HG03342 (cell line): ENCODE data around the gene HEATR5A.
"Not testable (repeated sequence)": the region's sequence is repeated elsewhere in the genome, so short reads cannot be mapped to it uniquely, and the experiment has no call there.

Experiments used
- ATAC-seq: cut with Tn5 transposase; IDR thresholded peaks from one replicate; pipeline ENCODE4 v1.9.1; 2021; ENCODE audit warnings: mild to moderate bottlenecking, moderate library complexity; ENCODE audit not compliant: unreplicated experiment

HEATR5A gene

DNA sequence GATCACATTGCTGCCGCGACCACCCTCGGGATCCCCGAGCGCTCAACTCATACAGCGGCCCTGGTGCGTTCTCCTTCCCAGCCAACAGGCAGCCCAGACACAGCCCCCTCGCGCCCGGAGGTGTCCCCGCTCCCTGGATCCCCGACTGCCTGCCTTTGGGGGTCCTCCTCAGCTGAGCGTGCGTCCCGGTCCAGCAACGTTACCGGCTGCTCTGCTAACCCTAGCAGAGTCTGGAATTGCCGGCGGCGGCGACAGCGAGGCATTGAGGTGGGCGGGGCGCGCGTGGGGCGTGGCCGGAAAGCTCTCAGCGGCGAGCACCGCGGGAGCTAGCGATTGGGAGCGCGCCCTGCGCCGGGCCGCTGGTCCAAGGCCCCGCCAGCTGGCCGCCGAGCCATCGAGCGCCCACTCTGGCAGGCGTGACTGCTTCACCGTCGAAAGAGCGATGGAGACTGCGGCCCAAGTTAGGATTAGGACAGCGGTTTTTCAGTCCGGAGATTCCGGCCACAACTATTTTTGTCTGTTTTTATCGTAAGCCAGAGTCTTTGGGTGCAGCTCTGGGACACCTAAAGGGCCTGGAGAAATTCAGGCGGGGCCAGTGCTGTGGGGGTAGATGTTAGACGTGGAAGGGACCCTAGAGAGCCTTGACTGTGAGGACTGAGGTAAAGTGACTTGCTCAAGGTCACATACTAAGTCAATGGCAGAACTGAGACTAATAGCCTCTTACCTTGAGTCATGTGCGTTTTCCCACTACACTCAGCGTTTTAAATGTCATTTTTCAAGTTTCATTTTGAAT is at the start of gene HEATR5A:
Gene HEATR5A (minus strand): TSS at position 232 of the 793 bp plus-strand sequence. CDS start 17,575 bp downstream, outside the sequence.
- peak; percentile 95 for ATAC-seq

DNA sequence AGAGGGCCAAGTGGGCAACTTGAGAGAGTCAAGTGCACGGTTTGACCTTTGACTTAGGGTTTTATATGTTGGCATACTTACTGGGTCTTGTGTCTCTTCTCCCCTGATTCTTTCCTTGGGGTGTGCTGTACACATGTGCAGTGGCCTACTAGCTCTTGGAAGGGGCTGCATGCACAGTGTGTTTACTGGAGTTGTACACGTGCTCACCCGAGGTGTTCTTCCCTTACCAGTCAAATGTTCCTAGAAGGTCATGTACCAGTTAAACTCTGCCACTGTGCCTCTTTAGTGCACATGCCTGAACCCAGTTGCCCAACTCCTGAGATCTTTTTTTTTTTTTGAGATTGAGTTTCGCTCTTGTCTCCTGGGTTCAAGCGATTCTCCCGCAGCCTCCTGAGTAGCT is 46.2 kb upstream of the HEATR5A start:
- no peak for ATAC-seq

DNA sequence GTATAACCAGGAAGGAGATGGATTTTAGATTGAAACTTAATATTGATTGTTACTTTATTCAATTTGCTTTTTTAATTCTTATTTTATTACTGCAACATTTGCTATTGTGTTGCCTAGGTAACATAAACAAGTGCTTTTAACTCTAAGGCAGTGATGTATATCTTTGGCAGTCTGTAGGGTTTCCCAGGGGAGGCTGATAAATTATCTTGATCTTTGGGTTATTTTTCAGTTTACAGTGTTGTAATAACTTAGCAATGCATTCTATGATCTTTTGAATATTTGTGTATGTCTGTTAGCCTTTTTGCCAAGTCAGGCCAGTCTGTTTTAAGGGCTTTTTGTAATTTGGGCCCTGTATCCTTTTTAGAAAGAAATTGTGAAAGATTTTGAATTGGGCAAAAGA is 44.8 kb upstream of the HEATR5A start:
- ATAC-seq = no peak

DNA sequence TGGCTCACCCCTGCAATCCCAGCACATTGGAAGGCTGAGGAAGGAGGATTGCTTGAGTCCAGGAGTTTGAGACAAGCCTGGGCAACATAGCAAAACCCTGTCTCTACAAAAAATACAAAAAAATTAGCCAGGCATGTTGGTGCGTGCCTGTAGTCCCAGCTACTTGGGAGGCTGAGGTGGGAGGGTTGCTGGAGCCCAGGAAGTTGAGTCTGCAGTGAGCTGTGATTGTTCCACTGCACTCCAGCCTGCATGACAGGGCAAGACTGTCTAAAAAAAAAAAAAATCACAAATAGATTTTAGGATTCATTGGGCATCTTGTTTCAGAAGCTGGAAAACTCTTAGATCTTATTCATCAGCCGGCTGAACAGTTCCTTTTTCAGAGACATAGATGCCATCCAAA is 42.1 kb upstream of the HEATR5A start:
- ATAC-seq = not testable (repeated sequence)

DNA sequence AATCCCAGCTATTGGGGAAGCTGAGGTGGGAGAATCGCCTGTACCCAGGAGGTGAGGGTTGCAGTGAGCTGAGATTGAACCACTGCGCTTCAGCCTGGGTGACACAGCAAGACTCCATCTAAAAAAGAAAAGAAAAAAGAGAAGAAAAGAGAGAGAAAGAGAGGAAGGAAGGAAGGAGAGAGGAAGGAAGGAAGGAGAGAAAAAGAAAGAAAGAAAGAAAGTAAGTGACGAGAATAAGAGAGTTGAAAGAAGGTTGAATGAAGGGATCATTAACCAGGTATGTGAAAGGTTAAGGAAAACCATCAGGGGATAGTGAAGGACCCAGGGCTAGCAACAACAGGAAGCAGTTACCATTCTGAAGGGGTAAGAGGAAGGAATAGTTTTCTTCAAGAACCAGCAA is 41.2 kb upstream of the HEATR5A start:
- ATAC-seq = no peak

DNA sequence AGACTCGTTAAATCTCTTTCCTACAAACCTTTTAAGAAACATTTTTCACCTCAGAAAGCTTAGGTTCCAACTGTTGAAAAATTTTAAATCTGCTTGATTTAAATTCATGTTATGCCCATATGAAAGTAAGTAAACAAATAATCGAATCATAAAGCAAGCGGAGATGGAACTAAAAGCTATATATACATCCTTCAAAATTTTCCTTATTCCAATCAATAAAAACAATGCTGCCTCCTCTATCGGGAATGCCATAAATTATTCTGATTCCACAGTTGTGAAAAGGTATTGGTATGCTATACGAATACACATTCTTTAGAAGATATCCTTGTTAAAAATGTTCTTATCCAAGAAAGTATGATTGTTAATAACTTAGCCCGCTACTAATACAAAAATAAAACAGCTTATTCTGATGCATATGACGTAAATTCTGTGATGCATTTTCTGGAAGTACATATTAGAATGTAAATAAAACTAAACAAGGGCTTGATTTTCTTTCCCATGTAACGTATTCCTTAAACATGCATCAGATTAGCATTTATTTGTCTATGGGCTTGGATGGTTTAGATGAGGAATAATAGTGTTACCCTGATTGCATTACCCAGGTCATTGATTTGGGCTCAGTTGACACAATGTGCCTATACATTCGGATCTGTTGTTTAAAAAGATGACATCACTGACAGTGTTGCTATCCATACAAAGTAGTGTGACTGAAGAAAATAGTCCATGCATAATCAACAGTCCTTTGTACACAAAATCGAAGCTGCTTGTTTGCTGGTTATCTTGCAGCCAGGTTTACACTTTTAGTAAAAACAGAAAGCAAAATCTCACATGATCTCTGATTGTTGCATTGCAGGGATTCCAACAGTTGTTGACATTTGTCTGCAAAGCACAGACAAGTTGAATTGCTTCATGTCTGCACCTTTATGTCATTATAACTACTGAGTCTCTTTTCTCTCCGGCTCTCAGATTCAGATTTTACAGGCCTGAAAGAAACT is 37.6 kb upstream of the HEATR5A start:
- no peak for ATAC-seq

DNA sequence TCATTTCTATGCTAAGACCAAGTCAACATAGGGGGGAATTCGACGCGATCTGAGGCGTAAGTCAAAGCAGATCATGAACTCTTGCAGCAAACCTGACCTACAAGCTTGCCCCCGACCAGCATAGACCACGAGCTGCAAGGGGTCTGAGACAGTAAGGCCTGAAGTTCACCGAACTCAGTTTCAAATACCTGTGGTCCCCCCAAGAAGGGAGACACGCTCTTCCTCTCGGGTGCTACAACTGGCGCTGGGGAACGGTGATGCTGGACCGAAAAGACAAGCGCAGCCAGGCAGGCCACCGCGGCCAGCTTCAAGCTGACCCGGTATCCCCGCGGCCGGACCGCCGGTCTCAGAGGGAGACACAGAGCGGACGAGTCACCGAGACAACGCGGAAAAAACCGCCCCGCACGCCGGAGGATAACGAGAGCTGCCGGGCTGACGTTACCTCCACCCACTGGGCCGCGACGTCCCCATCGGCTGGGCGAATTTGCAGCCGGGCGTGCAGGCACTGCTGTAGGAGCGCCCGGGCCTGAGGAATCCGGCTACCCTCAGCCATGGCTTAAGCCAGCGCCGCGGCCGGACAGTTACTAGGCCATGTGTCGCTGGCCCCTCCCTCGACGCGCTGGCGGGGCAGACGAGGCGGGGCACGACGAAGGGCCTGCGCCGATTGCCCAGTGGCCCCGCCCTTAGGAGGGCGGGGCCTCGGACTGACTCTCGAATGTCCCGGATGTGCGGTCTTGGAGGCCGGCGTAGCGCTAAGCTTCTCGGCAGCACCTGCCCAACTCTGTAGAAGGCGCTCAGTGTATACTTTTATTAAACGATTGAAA is 36.7 kb upstream of the HEATR5A start, which contains the start of gene DTD2:
Gene DTD2 (minus strand): TSS at position 666 of the 824 bp plus-strand sequence. CDS start 113 bp downstream, at position 553.
- peak; percentile 97 for ATAC-seq

DNA sequence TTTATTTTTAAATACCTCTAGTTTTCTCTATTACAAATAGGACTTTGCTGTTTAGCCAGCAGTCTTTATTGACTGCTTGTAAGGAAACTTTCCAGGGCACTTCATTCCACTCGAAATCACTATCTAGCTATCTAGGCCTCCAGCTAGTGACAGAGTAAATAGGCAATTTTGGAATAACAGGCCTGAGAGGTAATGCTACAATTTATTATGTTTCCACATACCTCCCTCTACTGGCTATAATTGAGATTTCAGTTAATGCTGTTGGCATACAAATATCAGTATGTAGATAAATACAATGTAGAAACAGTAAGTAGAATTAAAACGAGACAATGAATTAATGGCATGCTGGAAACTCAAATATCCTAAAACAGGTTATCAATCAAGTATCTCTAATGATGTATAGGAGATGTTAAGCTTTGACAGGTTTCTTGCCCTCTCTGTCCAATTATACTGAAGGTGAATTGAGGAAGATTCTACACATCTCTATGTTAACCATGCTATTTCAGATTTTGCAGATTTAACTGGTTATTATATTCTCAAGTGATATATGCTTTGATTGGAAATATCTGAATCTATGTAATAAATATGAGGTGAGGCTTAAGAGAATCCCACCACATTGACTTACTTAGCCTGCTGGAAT is 29.7 kb upstream of the HEATR5A start:
- ATAC-seq = no peak

DNA sequence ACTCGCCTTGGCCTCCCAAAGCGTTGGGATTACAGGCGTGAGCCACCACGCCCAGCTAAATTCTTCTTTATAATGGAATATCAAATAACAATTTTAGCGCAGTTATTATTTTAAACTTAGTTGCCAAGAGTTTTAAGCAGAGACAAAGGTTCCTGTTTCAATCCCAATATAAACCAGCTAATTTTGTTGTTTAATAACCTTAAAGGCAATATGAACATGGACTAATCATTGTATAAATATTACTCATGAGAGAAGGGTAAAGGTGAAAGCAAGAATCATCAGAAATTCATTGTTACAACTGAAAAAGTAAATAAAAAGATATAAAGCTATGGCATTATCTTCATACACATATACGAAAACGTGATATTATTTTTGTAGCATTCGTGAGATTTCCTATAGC is 28.8 kb upstream of the HEATR5A start:
- no peak for ATAC-seq

DNA sequence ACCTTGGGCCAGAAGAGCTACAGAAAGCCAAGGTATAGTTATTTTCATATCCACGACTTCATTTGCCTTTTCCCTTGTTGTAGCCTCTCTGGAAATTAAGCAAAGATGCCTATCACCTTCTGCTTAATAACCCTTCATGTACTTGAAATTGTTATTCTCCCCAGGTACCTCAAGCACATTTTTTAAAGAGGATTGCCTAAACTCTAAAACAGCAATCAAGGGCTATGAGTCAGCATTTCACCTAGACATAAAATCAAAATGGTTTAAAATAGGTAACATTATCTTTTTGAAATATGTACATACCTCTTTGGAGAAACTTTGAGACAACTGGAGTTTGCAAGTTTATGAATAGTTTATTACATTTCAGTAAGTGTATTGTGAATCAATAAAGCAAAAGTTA is 25.4 kb upstream of the HEATR5A start:
- ATAC-seq = no peak

DNA sequence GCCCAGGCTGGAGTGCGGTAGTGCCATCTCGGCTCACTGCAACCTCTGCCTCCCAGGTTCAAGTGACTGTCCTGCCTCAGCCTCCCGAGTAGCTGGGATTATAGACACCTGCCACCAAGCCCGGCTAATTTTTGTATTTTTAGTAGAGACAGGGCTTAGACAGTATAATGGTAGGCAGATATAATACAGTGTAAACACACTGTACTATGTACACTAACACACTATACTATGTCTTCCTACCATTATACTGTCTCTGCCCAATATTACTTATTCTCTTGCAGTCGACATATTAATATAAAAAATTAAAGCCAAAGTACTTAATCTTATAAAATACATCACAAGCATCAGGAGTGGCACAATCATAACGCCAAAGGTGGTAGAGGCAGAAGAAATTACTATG is 21.9 kb upstream of the HEATR5A start:
- no peak for ATAC-seq

DNA sequence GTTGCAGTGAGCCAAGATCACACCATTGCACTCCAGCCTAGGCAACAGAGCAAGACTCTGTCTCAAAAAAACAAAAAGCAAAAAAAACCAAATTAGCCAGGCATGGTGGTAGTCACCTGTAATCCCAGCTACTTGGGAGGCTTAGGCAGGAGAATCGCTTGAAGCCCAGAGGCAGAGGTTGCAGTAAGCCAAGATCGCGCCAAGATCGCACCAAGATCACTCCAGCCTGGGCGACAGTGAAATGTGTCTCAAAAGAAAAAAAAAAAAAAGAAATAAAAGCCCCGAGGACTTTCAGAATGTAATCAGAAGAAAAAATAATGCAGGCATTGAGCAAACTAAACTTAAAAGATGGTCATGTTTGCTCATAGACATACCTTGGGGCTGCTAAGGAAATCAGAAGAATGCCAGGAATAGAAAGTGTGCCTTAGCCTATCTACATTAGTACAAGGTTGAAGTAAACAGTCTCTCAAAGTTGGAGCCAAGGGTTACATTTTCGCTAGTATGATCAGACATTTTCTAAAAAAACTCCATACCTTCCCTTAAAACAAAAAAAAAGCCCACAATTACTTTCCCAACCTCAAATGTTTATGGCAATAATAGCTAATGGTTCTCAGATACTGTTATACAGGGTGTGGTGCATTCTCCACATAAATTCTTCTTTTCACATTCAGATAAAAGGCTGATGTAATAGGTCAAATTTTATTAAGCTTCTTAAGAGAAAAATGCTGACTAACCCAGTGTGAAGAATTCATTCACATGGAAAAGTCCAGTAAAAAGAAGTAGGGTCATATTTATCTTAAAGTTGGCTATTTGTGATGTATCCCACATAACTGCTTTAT is 21.1 kb upstream of the HEATR5A start:
- no peak for ATAC-seq

DNA sequence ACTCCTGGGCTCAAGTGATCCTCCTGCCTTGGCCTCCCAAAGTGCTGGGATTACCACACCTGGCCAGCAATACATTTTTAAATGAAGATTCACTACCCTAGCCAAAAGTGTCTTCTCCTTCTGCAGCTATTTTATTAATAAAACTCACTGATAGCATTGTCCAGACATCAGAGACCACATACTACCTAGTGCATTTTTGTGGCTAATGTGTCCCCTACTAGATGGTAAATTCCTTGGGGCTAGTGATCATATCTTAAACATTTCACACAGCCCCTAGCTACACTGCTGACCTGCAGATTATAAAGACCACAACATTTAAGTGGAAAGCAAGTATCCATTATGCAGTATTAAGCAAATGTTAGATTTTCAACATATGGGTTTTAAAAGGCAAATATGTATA is 19.9 kb upstream of the HEATR5A start:
- ATAC-seq = no peak

DNA sequence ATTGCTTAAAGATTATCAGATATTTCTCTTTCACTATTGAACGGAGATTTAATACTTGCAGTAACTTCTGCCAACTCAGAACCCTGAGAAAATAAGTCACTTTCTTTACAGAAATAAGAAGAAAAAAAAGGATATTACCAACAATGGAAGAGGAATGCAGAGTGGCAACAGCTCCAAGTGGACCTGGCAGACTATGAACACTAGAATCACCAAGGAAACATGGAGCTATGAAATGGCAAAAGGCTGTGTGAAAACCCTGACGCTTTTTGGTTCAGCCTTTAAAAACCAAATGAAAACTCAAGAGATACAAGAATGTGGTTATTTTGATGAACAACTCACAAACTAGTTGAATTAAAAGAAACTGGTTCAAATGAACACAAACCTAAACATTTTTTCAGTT is 19.2 kb upstream of the HEATR5A start:
- ATAC-seq = no peak

DNA sequence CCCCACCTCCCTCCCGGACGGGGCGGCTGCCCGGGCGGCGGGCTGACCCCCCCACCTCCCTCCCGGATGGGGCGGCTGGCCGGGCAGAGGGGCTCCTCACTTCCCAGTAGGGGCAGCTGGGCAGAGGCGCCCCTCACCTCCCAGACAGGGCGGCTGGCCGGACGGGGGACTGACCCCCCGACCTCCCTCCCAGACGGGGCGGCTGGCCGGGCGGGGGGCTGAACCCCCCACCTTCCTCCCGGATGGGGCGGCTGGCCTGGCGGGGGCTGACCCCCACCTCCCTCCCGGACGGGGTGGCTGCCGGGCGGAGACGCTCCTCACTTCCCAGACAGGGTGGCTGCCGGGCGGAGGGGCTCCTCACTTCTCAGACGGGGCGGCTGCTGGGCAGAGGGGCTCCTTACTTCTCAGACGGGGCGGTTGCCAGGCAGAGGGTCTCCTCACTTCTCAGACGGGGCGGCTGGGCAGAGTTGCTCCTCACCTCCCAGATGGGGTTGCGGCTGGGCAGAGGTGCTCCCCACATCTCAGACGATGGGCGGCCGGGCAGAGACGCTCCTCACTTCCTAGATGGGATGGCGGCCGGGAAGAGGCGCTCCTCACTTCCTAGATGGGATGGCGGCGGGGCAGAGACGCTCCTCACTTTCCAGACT is 16.8 kb upstream of the HEATR5A start:
- ATAC-seq = not testable (repeated sequence)

DNA sequence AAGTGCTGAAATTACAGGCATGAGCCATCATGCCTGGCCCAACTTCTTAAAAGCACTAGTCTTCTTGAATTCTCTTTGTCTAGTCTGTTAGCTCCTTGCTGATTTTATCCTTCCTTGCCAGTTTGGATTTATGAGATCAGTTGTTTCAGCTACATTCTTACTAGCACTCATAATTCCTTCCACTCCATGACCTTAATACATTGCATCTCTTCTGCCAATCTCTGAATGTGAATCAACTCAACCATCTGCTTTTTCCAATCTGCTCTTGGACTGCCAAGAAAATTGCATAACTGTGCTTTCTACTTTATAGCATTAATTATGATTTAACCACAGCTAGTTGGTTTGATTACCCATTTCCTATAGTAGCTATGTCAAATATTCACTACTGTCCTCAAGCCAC is 14.9 kb upstream of the HEATR5A start:
- ATAC-seq = no peak

DNA sequence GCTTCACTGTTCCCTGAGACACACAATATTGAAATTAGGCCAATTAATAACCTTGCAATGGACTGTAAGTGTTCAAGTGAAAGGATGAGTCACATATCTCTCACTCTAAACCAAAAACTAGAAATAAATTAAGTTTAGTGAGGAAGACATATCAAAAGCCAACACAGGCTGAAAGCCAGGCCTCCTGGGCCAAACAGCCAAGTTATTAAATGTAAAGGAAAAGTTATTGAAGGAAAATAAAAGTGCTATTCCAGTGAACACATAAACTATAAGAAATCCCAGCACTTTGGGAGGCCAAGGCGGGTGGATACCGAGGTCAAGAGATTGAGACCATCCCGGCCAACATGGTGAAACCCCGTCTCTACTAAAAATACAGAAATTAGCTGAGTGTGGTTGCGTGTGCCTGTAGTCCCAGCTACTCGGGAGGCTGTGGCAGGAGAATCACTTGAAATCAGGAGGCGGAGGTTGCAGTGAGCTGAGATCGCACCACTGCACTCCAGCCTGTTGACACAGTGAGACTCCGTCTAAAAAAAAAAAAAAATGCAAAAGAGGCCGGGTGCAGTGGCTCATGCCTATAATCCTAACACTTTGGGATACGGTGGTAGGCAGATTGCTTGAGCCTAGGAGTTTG is 10.4 kb upstream of the HEATR5A start:
- no peak for ATAC-seq

DNA sequence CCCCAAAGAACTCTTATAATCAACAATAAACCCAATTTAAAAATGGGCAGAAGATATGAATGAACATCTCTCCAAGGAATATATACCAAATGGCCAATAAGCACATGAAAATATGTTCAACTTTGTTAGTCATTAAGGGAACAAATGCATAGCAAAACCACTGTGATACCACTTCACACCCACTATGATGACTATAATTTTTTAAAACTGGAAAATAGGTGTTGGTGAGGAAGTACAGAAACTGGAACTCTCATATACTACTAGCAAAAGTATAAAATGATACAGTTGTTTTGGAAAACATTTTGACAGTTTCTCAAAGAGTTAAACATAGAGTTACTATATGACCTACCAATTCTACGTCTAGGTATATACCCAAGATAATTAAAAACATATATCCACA is 9.4 kb upstream of the HEATR5A start:
- ATAC-seq = no peak
